Right renal cortex interstitium (tissue), 3 donors: ENCODE results near the gene FUT3. TPM values are rescaled to one million over a fixed set of nuclear protein-coding genes. Genes with fewer than 3 reads are reported as not detected.

ENCODE experiments used
- DNase-seq, 3 donors: peaks; one replicate each; pipeline ENCODE4 v3.0.0-alpha.2; 2013; ENCODE audit warnings: low read depth in 3 of 3, low spot score in 2 of 3
- polyA plus RNA-seq, 3 donors: library from polyadenylated mRNA; unstranded; fragments of 120-200 nt; gene quantifications; one replicate each; pipeline ENCODE4 v1.2.1, GENCODE V29; 2013; ENCODE audit not compliant: insufficient read length in 3 of 3

FUT3 gene
- polyA plus RNA-seq, 3 donors = 0.26 to 0.64 (median 0.40) TPM

- DNase-seq = no peak
Observed at GRCh38 chr19:5826531-5827341, 24.5 kb downstream of the FUT3 start.

GRCh38 chr19:5825178-5825577, 26.1 kb downstream of the FUT3 start:
- DNase-seq = no peak

GRCh38 chr19:5824751-5825150, 26.5 kb downstream of the FUT3 start:
- DNase-seq = no peak

- no peak for DNase-seq
Observed at GRCh38 chr19:5823579-5824281, 27.5 kb downstream of the FUT3 start.

- DNase-seq = no peak
Observed at GRCh38 chr19:5822181-5822844, 28.9 kb downstream of the FUT3 start.

- DNase-seq = no peak
Observed at GRCh38 chr19:5821521-5822180, 29.6 kb downstream of the FUT3 start.

- DNase-seq = no peak
Observed at GRCh38 chr19:5820785-5821184, 30.5 kb downstream of the FUT3 start.

GRCh38 chr19:5818594-5818993, 32.7 kb downstream of the FUT3 start:
- no peak for DNase-seq

GRCh38 chr19:5817218-5817617, 34.0 kb downstream of the FUT3 start:
- DNase-seq = no peak

GRCh38 chr19:5814852-5815246, 36.4 kb downstream of the FUT3 start:
- no peak for DNase-seq

- DNase-seq = no peak
Observed at GRCh38 chr19:5814123-5814851, 37.0 kb downstream of the FUT3 start.

GRCh38 chr19:5811117-5811516, 40.1 kb downstream of the FUT3 start:
- no peak for DNase-seq

- DNase-seq = no peak
Observed at GRCh38 chr19:5809469-5809868, 41.8 kb downstream of the FUT3 start.

- no peak for DNase-seq
Observed at GRCh38 chr19:5809053-5809452, 42.2 kb downstream of the FUT3 start.

GRCh38 chr19:5808120-5808816, 43.0 kb downstream of the FUT3 start:
- no peak for DNase-seq

GRCh38 chr19:5806905-5807304, 44.3 kb downstream of the FUT3 start:
- DNase-seq = no peak

GRCh38 chr19:5806133-5806489, 45.1 kb downstream of the FUT3 start:
- no peak for DNase-seq

GRCh38 chr19:5805462-5806132, 45.7 kb downstream of the FUT3 start:
- no peak for DNase-seq
